ENCODE measurements around the gene EBF3.

The EBF3 gene

DNA sequence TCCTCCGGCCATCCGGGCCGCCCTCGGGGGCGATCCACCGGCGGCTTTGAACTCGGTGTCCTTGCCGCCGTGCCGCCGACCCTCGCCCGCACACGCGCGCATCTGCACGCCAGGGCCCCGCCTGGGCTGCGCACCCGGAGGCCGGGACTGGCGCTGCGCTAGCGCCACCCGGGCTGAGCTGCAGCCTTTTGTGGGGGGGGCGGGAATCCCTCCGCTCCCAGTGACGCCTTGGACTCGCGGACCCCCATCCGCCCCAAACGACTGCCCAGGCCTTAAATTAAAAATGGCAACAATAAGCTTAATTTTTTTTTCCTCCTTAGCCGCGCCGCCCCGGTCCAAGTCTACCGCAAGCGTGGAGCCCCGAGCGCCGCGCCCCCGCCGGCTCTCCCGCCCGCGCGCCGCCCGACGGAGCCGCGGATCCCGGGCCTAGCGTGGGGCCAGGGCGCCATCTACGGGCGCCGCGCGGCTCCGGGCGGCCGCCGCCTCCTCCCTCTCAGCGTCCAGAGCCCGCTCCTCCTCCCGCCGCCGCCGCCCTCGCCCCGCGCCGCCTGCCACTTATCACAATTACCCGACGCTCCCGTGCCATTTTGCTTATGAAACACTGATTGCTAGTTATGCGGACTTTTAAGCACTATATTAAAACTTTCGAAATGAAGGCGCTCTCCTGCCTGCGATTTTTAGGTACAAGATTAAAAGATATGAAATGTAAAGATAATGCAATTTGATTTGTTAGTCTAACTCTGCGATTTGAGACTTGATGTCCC lies 7.5 kb upstream of the EBF3 start:
- TF ChIP-seq, protein P1, sequence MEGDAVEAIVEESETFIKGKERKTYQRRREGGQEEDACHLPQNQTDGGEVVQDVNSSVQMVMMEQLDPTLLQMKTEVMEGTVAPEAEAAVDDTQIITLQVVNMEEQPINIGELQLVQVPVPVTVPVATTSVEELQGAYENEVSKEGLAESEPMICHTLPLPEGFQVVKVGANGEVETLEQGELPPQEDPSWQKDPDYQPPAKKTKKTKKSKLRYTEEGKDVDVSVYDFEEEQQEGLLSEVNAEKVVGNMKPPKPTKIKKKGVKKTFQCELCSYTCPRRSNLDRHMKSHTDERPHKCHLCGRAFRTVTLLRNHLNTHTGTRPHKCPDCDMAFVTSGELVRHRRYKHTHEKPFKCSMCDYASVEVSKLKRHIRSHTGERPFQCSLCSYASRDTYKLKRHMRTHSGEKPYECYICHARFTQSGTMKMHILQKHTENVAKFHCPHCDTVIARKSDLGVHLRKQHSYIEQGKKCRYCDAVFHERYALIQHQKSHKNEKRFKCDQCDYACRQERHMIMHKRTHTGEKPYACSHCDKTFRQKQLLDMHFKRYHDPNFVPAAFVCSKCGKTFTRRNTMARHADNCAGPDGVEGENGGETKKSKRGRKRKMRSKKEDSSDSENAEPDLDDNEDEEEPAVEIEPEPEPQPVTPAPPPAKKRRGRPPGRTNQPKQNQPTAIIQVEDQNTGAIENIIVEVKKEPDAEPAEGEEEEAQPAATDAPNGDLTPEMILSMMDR (IDR thresholded peaks at IDR 0.05; ENCODE audit: insufficient read depth, missing control alignments) = peak; percentile 51
- FAIRE-seq (no peak), DNase-seq (ENCODE audit: insufficient read length, low spot score) (no peak)

DNA sequence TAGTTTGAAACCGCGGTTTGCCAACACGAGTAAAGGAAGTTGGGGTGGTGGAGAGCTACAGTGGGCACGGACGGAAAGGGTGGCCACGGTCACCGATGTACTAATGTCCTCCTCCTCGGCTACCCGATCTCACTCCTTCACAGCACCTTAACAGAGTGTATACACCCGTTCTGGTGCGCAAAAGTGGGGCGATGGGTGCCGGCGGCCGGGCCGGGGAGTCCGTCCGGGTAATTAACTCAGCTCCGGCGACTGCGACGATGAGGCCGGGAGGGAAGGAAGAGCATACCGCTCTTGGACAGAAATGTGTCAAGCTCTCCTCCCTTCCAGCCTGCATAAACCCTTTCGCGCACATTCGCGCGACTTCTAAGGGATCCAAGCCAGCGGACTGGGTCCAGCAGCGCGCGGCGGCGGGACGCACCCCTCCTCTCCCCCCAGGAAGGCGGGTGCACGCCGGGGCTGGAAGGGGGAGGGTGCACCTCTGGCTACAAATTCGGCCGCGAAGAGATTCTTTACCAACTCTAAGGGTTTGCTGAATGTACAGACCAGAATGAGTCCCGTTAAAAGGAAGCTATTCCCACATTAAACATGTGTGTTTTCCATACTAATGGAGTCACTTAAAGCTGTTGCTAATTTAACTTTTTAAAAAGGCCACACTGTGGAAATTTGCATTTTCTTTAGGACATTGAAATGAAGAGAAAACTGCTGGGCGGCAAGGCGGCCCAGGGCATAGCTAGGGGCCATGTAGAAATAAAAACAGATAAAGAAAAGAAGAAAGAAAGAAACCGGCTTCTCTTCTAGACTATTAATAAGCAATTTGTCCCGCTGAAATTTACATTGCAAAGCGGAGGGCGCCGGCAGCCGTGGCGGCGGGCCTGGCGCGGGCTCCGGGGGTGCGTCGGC lies 6.6 kb upstream of the EBF3 start:
- TF ChIP-seq, protein P1 (IDR thresholded peaks at IDR 0.05; ENCODE audit: insufficient read depth, missing control alignments) = no peak
- FAIRE-seq = no peak
- no peak for DNase-seq (ENCODE audit: insufficient read length, low spot score)

DNA sequence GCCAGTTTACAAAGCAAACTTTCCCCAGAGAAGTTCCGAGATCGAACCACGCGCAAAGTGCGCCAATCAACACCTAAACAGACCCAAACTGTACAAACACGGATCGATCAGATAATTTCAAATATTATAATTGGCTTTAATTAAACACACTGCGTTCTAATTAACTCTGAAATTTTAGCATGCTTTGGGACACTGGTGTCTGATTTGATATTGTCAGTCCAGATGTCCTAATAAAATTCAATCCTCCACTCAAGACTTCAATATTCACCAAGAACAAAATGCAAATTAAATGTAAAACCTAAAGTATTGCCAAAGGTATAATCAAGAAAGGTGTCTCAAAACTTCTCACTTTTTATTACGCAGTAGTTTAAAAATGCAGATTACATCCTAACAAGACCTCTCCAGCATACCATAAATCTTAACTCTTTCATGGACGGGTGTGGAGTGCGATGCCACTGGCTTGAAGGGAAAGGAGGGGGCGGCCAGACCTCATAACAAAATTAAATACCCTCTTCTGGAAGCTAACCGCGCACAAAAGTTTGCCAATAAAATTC lies 5.9 kb upstream of the EBF3 start:
- DNase-seq (ENCODE audit: insufficient read length, low spot score) (no peak), FAIRE-seq (no peak)
- TF ChIP-seq, protein P1 (IDR thresholded peaks at IDR 0.05; ENCODE audit: insufficient read depth, missing control alignments) = no peak

DNA sequence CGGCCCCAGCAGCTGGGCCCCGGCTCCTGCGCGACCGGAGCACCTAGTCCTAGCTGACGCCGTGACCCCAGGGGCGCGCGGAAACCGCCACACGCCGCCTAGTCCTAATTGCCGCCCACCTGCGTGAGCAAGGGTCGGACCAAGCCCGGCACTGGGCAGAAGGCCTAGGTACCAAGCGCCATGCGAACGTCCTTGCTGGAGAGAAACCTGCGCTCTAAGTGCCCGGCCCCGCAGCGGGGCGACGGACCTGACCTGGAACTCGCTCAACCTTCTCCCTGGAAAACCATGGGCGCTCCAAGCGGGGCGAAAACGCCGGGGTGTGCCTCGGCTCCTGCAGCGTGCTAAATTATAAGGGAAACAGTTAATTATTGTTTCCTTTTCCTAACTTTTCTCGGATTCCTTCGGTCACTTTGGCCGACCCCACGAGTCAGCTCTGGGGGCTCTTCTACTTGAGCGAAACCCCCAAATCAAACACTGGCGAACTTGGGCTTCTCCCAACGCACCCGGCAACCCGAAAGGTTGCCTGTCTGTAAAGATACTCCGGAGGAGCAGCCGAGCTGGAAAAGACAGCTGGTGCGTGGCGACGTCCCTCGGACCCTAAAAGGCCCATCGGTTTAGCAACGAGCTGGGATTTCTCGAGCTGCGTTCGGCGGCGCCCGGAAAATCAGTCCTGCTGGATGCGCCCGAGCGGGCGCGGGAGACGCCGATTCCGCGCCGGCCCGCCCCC lies 5.3 kb upstream of the EBF3 start:
- DNase-seq (ENCODE audit: insufficient read length, low spot score) (no peak), FAIRE-seq (no peak)
- TF ChIP-seq, protein P1 (IDR thresholded peaks at IDR 0.05; ENCODE audit: insufficient read depth, missing control alignments) = no peak

DNA sequence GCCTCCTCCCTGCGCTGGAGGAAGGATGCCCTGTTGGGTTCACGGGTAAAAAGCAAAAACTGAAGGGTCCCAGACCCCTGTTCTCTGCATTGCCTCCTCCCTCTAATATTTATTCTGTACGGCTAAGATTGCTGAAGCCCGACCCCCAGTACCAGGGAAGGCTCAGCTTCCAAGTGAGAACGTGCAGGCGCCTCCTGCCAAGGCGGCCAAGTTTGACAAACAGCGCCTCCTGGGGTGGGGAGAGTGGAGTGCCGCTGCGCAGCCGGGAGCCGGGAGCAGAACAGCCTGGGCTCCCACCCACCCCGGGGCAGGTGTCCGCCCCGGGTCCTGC lies 4.7 kb upstream of the EBF3 start:
- peak; percentile 59 for DNase-seq (ENCODE audit: insufficient read length, low spot score)
- FAIRE-seq = no peak
- TF ChIP-seq, protein P1 (IDR thresholded peaks at IDR 0.05; ENCODE audit: insufficient read depth, missing control alignments) = peak; percentile 73

DNA sequence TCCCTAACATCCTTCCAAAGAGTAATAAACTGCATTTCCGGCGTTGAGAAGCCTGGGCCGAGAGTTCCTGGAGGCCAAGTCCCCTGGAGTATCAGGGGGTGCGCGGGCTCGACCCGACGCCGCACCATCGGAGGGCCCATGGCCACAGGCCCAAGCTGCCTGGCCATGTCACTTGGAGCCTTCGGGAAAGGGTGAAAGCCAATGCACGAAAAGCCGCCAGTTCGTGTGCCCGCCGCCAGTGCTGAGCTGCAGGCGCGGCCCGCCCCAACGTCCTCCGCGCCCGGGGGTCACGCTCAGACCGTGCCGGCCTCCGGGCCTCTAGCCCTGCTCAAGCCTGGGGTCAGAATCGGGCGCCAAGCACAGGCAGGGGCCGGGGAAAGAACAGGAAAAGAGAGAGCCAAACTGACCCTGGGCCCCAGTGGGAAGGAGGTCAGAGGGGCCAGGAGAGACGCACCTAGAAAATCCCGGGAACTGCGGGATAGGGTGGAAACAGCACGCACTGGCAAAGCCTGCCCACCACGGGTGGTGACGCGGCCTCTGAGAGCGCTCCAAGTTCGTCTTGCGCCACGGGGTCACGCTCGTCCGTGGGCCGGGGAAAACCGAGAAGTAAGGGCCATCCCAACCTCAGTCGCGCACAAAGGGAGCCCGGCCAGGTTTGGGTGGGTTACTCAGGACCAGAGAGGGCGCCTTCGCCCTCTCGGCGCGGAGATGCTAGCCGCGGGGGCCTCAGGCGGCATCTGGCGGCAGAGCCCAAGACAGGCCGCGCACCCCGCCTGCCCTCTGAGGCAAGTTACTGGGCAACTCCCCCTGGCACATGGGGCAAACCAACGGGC lies 4.2 kb upstream of the EBF3 start:
- TF ChIP-seq, protein P1 (IDR thresholded peaks at IDR 0.05; ENCODE audit: insufficient read depth, missing control alignments) = no peak
- DNase-seq (ENCODE audit: insufficient read length, low spot score) = no peak
- no peak for FAIRE-seq

Measured in D721Med (cell line).